GM12878 (cell line): ENCODE measurements around the gene SHROOM3. TPM values are rescaled to one million over a fixed set of nuclear protein-coding genes. Genes with fewer than 3 reads are reported as not detected.

Experiments used
- ATAC-seq: fragments of 200-7000 bp; cut with Tn5 transposase; 3 replicates; pipeline ENCODE4 v1.9.1; 2020; ENCODE audit warnings: mild to moderate bottlenecking, moderate library complexity
- BruUV-seq: library from RNA; stranded (reverse); fragments of 400-500 nt; replicated peaks from 2 replicates; lab custom pipeline; 2021; lab: Mats Ljungman, UMichigan
- CTCF ChIA-PET: fragments of 300-600 bp; sonication (Branson Sonifier 250); formaldehyde crosslinking; extraction: SDS; loops from one replicate; lab custom pipeline; 2021; ENCODE audit warnings: inconsistent platforms; lab: Yijun Ruan, JAX
- POLR2A ChIA-PET: fragments of 350-600 bp; formaldehyde crosslinking; extraction: SDS; loops from one replicate; lab custom pipeline; 2021; ENCODE audit warnings: inconsistent platforms; lab: Charles Lee
- RAD21 ChIA-PET: fragments of 300-600 bp; sonication (Branson Sonifier 250); formaldehyde crosslinking; loops from one replicate; lab custom pipeline; 2023; ENCODE audit warnings: antibody characterized with exemption; ENCODE audit not compliant: unreplicated experiment; lab: Charles Lee
- SMC1A ChIA-PET: fragments of 300-600 bp; sonication (Branson Sonifier 250); formaldehyde crosslinking; loops from one replicate; lab custom pipeline; 2023; ENCODE audit not compliant: unreplicated experiment, uncharacterized antibody; lab: Charles Lee
- DNase-seq: peaks from one replicate; pipeline ENCODE4 v3.0.0-alpha.2; 2011; ENCODE audit warnings: low read depth, low spot score
- FAIRE-seq: peaks from 3 replicates; lab custom pipeline; 2011; peaks lifted over from hg19 to GRCh38; lab: Jason Lieb, UNC
- H2AFZ ChIP-seq: 2 replicates; pipeline ENCODE4 v1.6.0; 2011; ENCODE audit warnings: low read depth, low read length, control low read depth; ENCODE audit not compliant: control insufficient read depth
- H3K27ac ChIP-seq: 2 replicates; pipeline ENCODE4 v1.5.1; 2011; ENCODE audit warnings: control low read depth; ENCODE audit not compliant: control insufficient read depth, insufficient read depth
- H3K27me3 ChIP-seq, 2 experiments: replicated peaks in 1 of 2; 2 replicates each; pipeline versions ENCODE4 v1.6.0 to v1.6.1; 2011; ENCODE audit warnings: low read length in 1 of 2; ENCODE audit not compliant: control insufficient read depth in 2 of 2, insufficient read depth in 2 of 2
- H3K36me3 ChIP-seq, 2 experiments: 2 replicates each; pipeline ENCODE4 v1.5.1; 2011; ENCODE audit warnings: low read length in 1 of 2; ENCODE audit not compliant: control insufficient read depth in 2 of 2, insufficient read depth in 2 of 2
- H3K4me1 ChIP-seq: 2 replicates; pipeline ENCODE4 v1.6.1; 2011; ENCODE audit warnings: mild to moderate bottlenecking, low read length, moderate library complexity, mixed read lengths; ENCODE audit not compliant: control insufficient read depth, insufficient read depth
- H3K4me2 ChIP-seq: 2 replicates; pipeline ENCODE4 v1.6.0; 2011; ENCODE audit warnings: control low read depth; ENCODE audit not compliant: control insufficient read depth, insufficient read depth
- H3K4me3 ChIP-seq: fragments of 200-600 bp; sonication (generic); 2 replicates; pipeline ENCODE4 v1.5.1; 2016
- H3K79me2 ChIP-seq: 2 replicates; pipeline ENCODE4 v1.6.0; 2011; ENCODE audit warnings: low read length; ENCODE audit not compliant: control insufficient read depth, insufficient read depth
- H3K9ac ChIP-seq: 2 replicates; pipeline ENCODE4 v1.8.0; 2011; ENCODE audit warnings: low read length, control low read depth, mixed read lengths; ENCODE audit not compliant: control insufficient read depth, insufficient read depth
- H3K9me3 ChIP-seq: replicated peaks from 3 replicates; pipeline ENCODE4 v1.5.1; 2011; ENCODE audit warnings: mild to moderate bottlenecking, low read length; ENCODE audit not compliant: control insufficient read depth, insufficient read depth
- H4K20me1 ChIP-seq: 2 replicates; pipeline ENCODE4 v1.6.0; 2011; ENCODE audit not compliant: control insufficient read depth, insufficient read depth
- ATF7 ChIP-seq: fragments of 450-650 bp; IDR thresholded peaks from 2 replicates; pipeline ENCODE4 v1.6.1; 2016; ENCODE audit warnings: low read depth, mild to moderate bottlenecking
- BRCA1 ChIP-seq: IDR thresholded peaks from 2 replicates; pipeline ENCODE4 v1.6.1; 2011; ENCODE audit warnings: low read depth, low read length, improper control_type of control experiment
- EGR1 ChIP-seq, 2 experiments: IDR thresholded peaks; 1 replicate in 1 of 2; 2 replicates in 1 of 2; pipeline ENCODE4 v1.6.1; 2011 to 2012; ENCODE audit warnings: low read depth in 2 of 2, low read length in 2 of 2, borderline replicate concordance in 1 of 2, mild to moderate bottlenecking in 1 of 2, moderate library complexity in 1 of 2
- ETV6 ChIP-seq, 2 experiments: fragments of 450-650 bp in 1 of 2; IDR thresholded peaks in 1 of 2; conservative IDR thresholded peaks in 1 of 2; 2 replicates each; pipeline ENCODE4 v1.6.1; 2014; ENCODE audit warnings: antibody characterized with exemption in 1 of 2, borderline replicate concordance in 1 of 2, low read depth in 1 of 2, mild to moderate bottlenecking in 1 of 2, moderate library complexity in 1 of 2
- JUND ChIP-seq: IDR thresholded peaks from 2 replicates; pipeline ENCODE4 v1.6.1; 2012; ENCODE audit warnings: low read depth, mild to moderate bottlenecking, low read length, improper control_type of control experiment, moderate library complexity
- NBN ChIP-seq: fragments of 450-650 bp; IDR thresholded peaks from 2 replicates; pipeline ENCODE4 v1.6.1; 2016
- NR2F1 ChIP-seq: fragments of 450-650 bp; conservative IDR thresholded peaks from 2 replicates; pipeline ENCODE4 v1.6.1; 2017; ENCODE audit warnings: mild to moderate bottlenecking
- SPI1 ChIP-seq: IDR thresholded peaks from 2 replicates; pipeline ENCODE4 v1.6.1; 2011; ENCODE audit warnings: low read depth, mild to moderate bottlenecking, low read length, moderate library complexity, borderline replicate concordance; ENCODE audit not compliant: insufficient read depth
- TAF1 ChIP-seq: IDR thresholded peaks from 2 replicates; pipeline ENCODE4 v1.6.1; 2011; ENCODE audit warnings: mild to moderate bottlenecking, low read depth, low read length, borderline replicate concordance
- ZBTB33 ChIP-seq: fragments of 450-650 bp; IDR thresholded peaks from 2 replicates; pipeline ENCODE4 v1.6.1; 2017; ENCODE audit warnings: mild to moderate bottlenecking
- ZNF207 ChIP-seq: fragments of 450-650 bp; IDR thresholded peaks from 2 replicates; pipeline ENCODE4 v1.6.1; 2014; ENCODE audit warnings: antibody characterized with exemption, mild to moderate bottlenecking, borderline replicate concordance
- ZZZ3 ChIP-seq: IDR thresholded peaks from 2 replicates; pipeline ENCODE4 v1.6.1; 2011; ENCODE audit warnings: low read depth; ENCODE audit not compliant: control insufficient read depth, insufficient read length
- WGBS: methylation state at CpG from one replicate; pipeline ENCODE4 v1.1.6; 2016; ENCODE audit warnings: low lambda C conversion rate; ENCODE audit not compliant: insufficient replicate concordance, insufficient coverage; ENCODE audit errors: missing lambda C conversion rate; 5-methylcytosine and 5-hydroxymethylcytosine counted together
- in situ Hi-C: fragments of 300-500 bp; cut with MboI; formaldehyde crosslinking; loops from 9 replicates; pipeline ENCODE4 v1.14.3; 2018; ENCODE audit warnings: mixed read lengths
- intact Hi-C: fragments of 100-400 bp; cut with micrococcal nuclease; formaldehyde crosslinking; loops from one replicate; pipeline ENCODE4 v1.14.2; 2022; ENCODE audit not compliant: unreplicated experiment
- polyA plus RNA-seq, 11 experiments: library from polyadenylated mRNA; depleted of rRNA in 4 of 11; unstranded in 6 of 11; stranded (reverse) in 5 of 11; fragments of >200 nt; fragmentation: Nextera tagmentation in 4 of 11; fragmentation: Illumina TruSeq in 1 of 11; extraction: Ambion mirVana in 4 of 11; extraction: Trizol in 1 of 11; gene quantifications; 1 replicate in 1 of 11; 2 replicates in 10 of 11; pipeline versions ENCODE4 v1.2.1 to v1.2.3, GENCODE V29; 2011 to 2016; ENCODE audit warnings: inconsistent platforms in 2 of 11, missing spikeins in 2 of 11, low read depth in 1 of 11
- total RNA-seq, 4 experiments: library from RNA; depleted of rRNA in 3 of 4; stranded (reverse); fragments of >200 nt in 3 of 4; fragmentation: Illumina TruSeq in 1 of 4; extraction: Trizol in 1 of 4; gene quantifications; 2 replicates each; pipeline versions ENCODE4 v1.2.1 to v1.2.3, GENCODE V29; 2013 to 2021
- TF ChIP-seq, protein P1 (sequence below): fragments of 150-350 bp; IDR thresholded peaks from 2 replicates; pipeline ENCODE4 v1.6.1; 2014; ENCODE audit warnings: mild to moderate bottlenecking, low read depth, low read length

Gene SHROOM3
- total and polyA plus RNA-seq, 10 of the 15 experiments (the other 5 are each of a cell fraction or from before 2014, with no cell fraction given) = under 0.01 to 0.29 (median 0.08) TPM; not detected in 1

DNA sequence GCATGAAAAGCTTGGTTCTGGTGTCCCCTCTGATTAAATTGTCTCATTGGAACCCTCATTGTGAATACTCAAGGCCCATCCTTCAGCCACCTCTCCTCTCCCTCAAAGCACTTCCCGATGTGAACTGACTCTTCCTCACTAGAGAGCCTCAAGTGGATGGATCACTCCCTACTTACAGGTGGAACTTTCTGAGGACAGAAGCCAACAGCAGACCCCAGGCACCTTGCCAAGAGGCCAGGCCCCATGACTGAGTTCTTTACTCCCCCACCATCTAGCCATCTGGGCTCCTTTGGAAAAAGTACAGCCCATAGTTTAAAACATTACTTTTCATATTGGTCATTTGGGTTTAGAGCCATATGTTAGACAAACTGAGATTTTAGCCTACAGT is 224.1 kb downstream of the SHROOM3 start (continued):
- TF ChIP-seq ETV6 (conservative IDR thresholded peaks at IDR 0.05 in 1 of 2, IDR thresholded peaks at IDR 0.05 in 1 of 2; ENCODE audit: borderline replicate concordance in 1 of 2, low read depth in 1 of 2) (no peak), JUND (no peak), ZBTB33 (no peak), NR2F1 (no peak), BRCA1 (no peak), NBN (no peak), EGR1 (IDR thresholded peaks at IDR 0.05; ENCODE audit: borderline replicate concordance in 1 of 2, low read depth in 2 of 2, low read length in 2 of 2) (no peak)

DNA sequence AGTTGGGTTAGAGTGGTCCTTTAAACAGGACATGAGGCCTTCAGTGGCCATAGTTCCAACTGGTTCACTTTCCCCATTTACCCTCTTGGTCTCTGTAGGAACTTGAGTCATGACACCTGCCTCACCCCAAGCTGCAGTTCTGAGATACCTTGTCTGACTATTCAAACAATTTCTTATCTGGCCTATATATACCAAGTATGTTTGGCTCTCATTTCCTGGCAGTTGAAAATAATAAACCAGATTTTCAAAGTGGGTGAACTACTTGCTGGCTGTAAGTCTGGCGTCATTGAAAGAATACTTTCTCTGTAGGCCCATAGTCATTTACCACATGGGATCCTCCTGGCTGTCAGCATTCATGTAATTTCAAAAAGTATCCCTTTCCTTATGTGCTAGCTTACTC is 228.8 kb downstream of the SHROOM3 start:
- ChIA-PET RAD21 (no interaction called here), POLR2A (no interaction called here), CTCF (no interaction called here), SMC1A (interaction anchor here (1.2 kb wide), 1 partner anchor 9 kb away, joined by 3 read pairs; no protein-coding TSS in a partner anchor)
- BruUV-seq = no TSS peak
- FAIRE-seq (no peak), DNase-seq (no peak), ATAC-seq (no peak)
- Histone ChIP-seq H3K79me2 (no peaks in the 10 kb centered on the region), H3K4me2 (no peak overlapping the region), H3K9ac (no peak overlapping the region), H3K27ac (no peak overlapping the region), H2AFZ (no peak overlapping the region), H3K27me3 (no peaks in the 10 kb centered on the region), H3K9me3 (no peaks in the 10 kb centered on the region), H4K20me1 (no peaks in the 10 kb centered on the region), H3K4me1 (no peaks in the 10 kb centered on the region), H3K4me3 (no peak overlapping the region), H3K36me3 (no peaks in the 10 kb centered on the region)
- intact Hi-C loops (no loop called here), in situ Hi-C loops (no loop called here)
- no peak for TF ChIP-seq ATF7
- no peak for TF ChIP-seq SPI1
- no peak for TF ChIP-seq ZNF207
- TF ChIP-seq, protein P1, sequence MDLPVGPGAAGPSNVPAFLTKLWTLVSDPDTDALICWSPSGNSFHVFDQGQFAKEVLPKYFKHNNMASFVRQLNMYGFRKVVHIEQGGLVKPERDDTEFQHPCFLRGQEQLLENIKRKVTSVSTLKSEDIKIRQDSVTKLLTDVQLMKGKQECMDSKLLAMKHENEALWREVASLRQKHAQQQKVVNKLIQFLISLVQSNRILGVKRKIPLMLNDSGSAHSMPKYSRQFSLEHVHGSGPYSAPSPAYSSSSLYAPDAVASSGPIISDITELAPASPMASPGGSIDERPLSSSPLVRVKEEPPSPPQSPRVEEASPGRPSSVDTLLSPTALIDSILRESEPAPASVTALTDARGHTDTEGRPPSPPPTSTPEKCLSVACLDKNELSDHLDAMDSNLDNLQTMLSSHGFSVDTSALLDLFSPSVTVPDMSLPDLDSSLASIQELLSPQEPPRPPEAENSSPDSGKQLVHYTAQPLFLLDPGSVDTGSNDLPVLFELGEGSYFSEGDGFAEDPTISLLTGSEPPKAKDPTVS = no peak
- TF ChIP-seq TAF1 = no peak
- TF ChIP-seq ZZZ3 = no peak
- WGBS = 40% methylated on average over 1 of the region's 1 CpG
